Suppressor macrophage treated with lipopolysaccharide for 1 hour (primary cell): ENCODE data around the gene KIF26A.
"Not testable (repeated sequence)": the region's sequence is repeated elsewhere in the genome, so short reads cannot be mapped to it uniquely, and the experiment has no call there.

Experiments used
- DNase-seq, 3 donors: peaks; one replicate each; pipeline ENCODE4 v3.0.0-alpha.2; 2020 to 2022

The KIF26A gene

DNA sequence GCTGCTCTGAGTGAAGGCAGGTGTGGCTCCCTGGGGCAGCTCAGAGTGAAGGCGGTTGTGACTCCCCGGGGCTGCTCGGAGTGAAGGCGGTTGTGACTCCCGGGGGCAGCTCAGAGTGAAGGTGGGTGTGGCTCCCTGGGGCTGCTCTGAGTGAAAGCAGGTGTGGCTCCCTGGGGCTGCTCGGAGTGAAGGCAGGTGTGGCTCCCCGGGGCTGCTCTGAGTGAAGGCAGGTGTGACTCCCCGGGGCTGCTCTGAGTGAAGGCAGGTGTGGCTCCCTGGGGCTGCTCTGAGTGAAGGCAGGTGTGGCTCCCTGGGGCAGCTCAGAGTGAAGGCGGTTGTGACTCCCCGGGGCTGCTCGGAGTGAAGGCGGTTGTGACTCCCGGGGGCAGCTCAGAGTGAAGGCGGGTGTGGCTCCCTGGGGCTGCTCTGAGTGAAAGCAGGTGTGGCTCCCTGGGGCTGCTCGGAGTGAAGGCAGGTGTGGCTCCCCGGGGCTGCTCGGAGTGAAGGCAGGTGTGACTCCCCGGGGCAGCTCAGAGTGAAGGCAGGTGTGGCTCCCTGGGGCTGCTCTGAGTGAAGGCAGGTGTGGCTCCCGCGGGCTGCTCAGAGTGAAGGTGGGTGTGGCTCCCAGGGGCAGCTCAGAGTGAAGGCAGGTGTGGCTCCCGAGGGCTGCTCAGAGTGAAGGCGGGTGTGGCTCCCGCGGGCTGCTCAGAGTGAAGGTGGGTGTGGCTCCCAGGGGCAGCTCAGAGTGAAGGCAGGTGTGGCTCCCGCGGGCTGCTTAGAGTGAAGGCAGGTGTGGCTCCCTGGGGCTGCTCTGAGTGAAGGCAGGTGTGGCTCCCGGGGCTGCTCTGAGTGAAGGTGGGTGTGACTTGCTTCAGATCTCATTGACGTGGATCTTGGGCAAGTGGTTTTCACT, 87.1 kb downstream of the KIF26A start:
- not testable (repeated sequence) for DNase-seq

DNA sequence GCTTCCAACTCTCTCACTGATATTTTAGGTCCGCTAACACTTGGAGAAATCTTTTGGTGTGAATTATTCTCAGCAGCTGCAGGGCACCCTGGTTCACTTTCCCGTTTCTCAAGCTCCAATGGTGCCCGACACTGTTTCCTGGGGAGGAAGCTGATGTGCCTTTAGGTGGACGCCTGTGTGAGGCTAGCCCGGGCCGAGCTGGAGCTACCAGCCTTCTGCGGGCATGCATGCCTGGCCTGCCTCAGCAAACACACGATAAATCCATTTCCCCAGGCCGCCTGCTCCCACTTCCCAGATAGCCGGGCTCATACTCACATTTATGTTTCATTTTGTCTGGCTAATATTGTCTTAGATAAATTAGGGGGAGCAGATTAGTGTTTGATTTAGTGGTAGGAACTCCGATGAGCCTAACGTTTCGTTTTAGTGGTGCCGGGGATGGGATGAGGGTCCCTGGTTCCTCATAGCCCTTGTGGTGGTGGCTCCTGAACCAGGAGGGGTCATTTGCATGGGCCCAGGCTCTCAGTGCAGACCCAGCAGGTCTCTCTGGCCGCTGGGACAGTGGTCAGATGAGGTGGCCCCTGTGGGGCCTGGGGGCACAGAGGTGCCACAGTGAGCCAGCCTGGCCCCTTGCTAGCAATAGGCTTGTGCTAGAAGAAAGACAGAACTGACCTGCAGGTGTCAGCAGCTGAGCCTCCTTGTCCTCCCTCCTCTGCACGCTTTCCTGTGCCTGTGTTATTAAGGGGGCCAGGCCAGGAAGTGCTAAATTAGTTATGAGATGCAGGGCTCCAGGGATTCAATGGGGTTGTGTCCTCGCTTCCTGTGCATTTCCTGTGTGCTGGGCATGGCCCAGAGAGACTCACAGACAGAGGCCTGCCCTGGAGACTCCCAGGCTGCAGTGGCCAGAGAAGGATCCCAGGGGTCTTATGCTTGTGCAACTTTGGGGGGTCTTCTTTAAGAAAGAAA, 88.3 kb downstream of the KIF26A start:
- DNase-seq = no peak

DNA sequence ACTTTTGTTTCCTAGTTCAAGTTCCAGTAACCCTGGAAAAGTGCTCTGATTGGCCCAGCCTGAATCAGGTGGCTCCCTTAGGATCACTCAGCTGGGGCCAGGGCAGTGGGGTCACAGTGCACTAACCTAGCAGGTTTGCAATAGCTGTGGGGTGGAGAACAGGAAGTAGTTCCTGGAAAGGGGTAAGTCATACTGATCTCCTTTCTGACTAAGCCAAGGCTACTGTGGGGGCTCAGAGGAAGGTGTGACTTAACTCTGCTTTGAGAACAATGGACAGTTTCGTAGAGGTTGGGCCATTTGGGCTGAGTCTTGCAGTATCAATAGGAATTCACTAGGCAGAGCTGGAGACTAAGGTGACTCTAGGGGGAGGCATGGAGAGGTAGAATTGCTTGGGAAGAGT, 89.4 kb downstream of the KIF26A start:
- no peak for DNase-seq

DNA sequence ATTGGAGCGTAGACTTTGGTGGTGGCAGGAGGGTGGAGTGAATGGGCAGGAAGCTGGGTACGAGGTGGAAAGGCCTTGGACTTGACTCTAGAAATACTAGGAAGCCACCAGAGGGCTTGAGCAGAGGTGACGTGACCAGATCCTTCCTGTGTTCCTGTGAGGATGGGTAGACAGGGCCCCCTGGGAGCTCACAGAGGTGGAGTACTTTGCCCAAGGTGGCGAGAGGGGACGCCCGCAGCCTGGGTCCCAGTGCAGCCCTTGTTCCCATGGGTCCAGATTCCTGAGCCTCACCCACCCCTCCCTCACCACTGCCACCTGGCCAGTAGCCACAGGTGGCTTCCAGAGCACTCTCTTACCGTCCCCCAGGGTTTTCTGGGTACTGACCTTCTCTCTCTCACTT, 89.8 kb downstream of the KIF26A start:
- no peak for DNase-seq

DNA sequence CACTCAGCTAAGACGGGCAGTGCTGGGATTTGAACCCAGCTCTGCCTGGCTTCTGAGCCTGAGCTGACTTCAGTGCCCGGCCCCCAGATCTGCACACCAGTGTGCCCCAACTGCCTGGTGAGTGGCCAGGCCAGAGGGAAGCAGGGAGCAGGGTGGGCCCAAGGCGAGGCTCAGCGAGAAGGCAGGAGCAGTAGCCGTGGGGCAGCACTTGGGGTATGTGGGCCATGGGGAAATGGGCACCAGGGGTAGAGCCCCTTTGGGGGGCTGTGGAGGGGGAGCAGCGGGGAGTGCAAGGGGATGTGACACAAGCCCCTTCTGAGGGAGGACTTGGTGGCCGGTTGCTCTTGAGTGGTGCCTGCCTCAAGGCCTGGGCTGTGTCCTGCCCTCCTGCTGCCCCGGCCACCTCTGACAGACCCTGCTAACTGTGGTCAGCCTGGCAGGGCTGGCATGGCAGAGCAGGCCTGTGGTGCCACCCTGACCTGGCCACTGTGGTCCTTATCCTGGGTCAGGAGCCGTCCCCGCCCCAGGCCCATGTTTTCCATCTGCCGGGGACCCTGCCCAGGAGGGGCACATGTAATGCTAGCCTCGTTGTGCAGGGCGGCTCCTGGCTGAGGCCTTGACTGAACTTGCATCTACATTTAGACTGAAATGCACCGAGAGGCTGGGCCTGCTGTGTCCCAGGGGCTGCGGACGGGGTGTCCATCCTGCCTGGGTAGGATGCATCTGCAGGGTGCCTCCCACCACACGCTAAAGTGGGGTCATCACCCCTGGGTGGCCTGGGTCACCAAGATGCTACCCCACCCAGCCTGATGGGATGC, 90.5 kb downstream of the KIF26A start:
- no peak for DNase-seq

DNA sequence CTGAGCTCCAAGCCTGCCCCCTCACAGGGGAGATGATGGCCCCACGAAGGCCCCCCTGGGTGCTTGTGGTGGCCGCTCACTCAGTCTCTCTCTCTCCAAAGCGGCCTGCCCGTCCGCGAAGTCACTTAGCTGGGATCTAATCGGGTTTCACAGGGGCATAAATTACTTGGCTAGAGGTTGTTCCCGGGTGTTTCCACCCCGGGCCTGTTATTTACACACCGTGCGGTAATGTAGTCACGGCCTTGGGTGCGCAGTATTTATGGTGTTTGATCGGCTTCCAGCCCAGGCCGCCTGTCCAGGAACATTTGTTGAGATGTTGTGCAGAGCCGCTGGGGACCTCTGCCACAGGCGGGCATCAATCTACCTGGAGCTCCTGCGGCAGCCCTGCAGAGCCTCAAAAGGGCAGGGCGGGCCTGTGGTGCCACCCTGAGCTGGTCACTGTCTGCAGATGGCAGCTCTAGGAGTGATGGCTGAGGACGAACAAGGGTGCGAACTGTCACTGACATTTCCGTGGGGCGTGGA, 91.2 kb downstream of the KIF26A start:
- DNase-seq = no peak

DNA sequence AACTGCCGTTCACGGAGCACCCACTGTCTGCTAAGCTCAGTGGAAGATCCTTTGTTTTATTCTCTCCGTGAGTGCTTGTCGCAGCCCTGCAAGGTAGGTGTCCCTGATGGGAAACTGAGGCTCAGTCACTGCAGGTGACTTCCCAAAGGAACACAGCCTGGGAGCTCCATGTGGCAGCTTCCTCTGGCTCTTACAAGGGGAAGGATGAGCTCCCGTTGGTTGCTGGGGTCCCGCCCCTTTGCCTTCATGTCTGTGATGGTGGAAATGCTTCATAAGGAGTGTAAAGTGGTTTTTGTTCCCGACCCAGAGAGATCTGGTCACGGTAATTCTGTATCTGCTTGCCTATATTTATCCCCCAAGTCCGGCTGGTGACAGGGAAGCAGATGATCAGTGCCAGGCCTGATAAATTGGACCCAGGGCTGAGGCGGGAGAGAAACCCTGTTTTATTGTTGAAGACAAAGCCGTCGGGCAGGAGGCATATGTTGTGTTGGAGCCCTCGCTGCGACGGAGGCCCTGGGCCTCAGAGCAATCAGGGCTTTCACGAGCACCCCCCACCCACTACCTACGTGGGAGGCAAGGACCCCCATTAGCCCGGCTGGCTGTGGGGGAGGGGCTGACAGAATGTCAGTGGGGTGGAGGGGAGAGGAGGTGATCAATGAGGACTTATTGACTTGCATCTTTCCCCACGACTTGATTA, 91.9 kb downstream of the KIF26A start:
- no peak for DNase-seq
